ENCODE data around the gene ZNF483.
"Not testable (repeated sequence)": the region's sequence is repeated elsewhere in the genome, so short reads cannot be mapped to it uniquely, and the experiment has no call there.

Gene ZNF483
- 28.6 to 42.3 (median 35.0) reads per million in 4 donors for total RNA-seq

- peak; percentile 34 to 65 (median 62) for DNase-seq
Observed at GRCh38 chr9:111525056-111525977, at the start of gene ZNF483. Gene ZNF483, plus strand, starts transcription at chr9:111525179. Its CDS starts 2,217 bp downstream, at chr9:111527396.

- DNase-seq, result no peak
Observed at GRCh38 chr9:111475195-111475594, 49.8 kb upstream of the ZNF483 start.

GRCh38 chr9:111477677-111478076 is 47.3 kb upstream of the ZNF483 start:
- DNase-seq, result no peak

- peak in 1 of 5 donors; percentile 9 for DNase-seq
Observed at GRCh38 chr9:111481885-111482636, 42.9 kb upstream of the ZNF483 start.

- DNase-seq, result peak; percentile 25 to 67 (median 45)
Observed at GRCh38 chr9:111482694-111483438, 42.1 kb upstream of the ZNF483 start.

- DNase-seq, result peak in 3 of 5 donors; percentile 29 to 57 (median 38)
Observed at GRCh38 chr9:111483439-111483857, 41.5 kb upstream of the ZNF483 start.

- peak; percentile 32 to 79 (median 49) for DNase-seq
Observed at GRCh38 chr9:111483858-111484571, 41.0 kb upstream of the ZNF483 start, which contains the start of gene ECPAS. Gene ECPAS, minus strand, starts transcription at chr9:111484383. Its CDS starts 11,465 bp downstream, at chr9:111472918.

GRCh38 chr9:111484572-111484894 is 40.4 kb upstream of the ZNF483 start:
- DNase-seq, result no peak

GRCh38 chr9:111497196-111497595 is 27.8 kb upstream of the ZNF483 start:
- not testable (repeated sequence) for DNase-seq

- DNase-seq, result no peak
Observed at GRCh38 chr9:111501005-111501562, 23.9 kb upstream of the ZNF483 start.

- no peak for DNase-seq
Observed at GRCh38 chr9:111501648-111502047, 23.3 kb upstream of the ZNF483 start.

GRCh38 chr9:111502506-111502905 is 22.5 kb upstream of the ZNF483 start:
- DNase-seq, result no peak

GRCh38 chr9:111511581-111511980 is 13.4 kb upstream of the ZNF483 start:
- not testable (repeated sequence) for DNase-seq

GRCh38 chr9:111514967-111515366 is 10.0 kb upstream of the ZNF483 start:
- DNase-seq, result no peak

- no peak for DNase-seq
Observed at GRCh38 chr9:111516061-111516465, 8.9 kb upstream of the ZNF483 start.

GRCh38 chr9:111524731-111525055 is 286 bp upstream of the ZNF483 start:
- DNase-seq, result no peak

GRCh38 chr9:111527347-111527746 is 2.4 kb downstream of the ZNF483 start:
- peak in 1 of 5 donors; percentile 25 for DNase-seq

- no peak for DNase-seq
Observed at GRCh38 chr9:111529787-111530186, 4.8 kb downstream of the ZNF483 start.

- no peak for DNase-seq
Observed at GRCh38 chr9:111531716-111532115, 6.7 kb downstream of the ZNF483 start.

GRCh38 chr9:111533099-111533790 is 8.3 kb downstream of the ZNF483 start:
- DNase-seq, result no peak

Measured in T-helper 1 cell (primary cell).